ENCODE data around the gene TOM1L1.

GRCh38 chr17:54861471-54861983 lies 39.1 kb upstream of the TOM1L1 start:
- TF ChIP-seq ZSCAN30 (tag by site-specific recombination; IDR thresholded peaks at IDR 0.05) (no peak), CTCF (tag by site-specific recombination; IDR thresholded peaks at IDR 0.05) (no peak), ZBTB21 (tag by site-specific recombination; IDR thresholded peaks at IDR 0.05) (no peak), ZNF777 (tag by site-specific recombination; IDR thresholded peaks at IDR 0.05; ENCODE audit: borderline replicate concordance) (no peak), PRDM1 (tag by site-specific recombination; IDR thresholded peaks at IDR 0.05) (no peak), REST (tag by site-specific recombination; IDR thresholded peaks at IDR 0.05) (no peak), ZNF292 (tag by site-specific recombination; IDR thresholded peaks at IDR 0.05; ENCODE audit: borderline replicate concordance, low read depth) (no peak), ZBTB7A (tag by site-specific recombination; IDR thresholded peaks at IDR 0.05; ENCODE audit: low read depth) (no peak), ZNF830 (tag by site-specific recombination; IDR thresholded peaks at IDR 0.05; ENCODE audit: low read depth) (no peak), ELK4 (IDR thresholded peaks at IDR 0.05; ENCODE audit: borderline replicate concordance, low read depth, low read length) (no peak), TRIM28 (IDR thresholded peaks at IDR 0.05; ENCODE audit: borderline replicate concordance, low read length) (no peak), ZNF776 (tag by site-specific recombination; IDR thresholded peaks at IDR 0.05; ENCODE audit: borderline replicate concordance) (no peak), ZNF768 (tag by site-specific recombination; IDR thresholded peaks at IDR 0.05) (no peak)
